Fibroblast of mammary gland (primary cell): ENCODE measurements around the gene DSG2.

Experiments
- DNase-seq: peaks from one replicate; pipeline ENCODE4 v3.0.0-alpha.2; 2010; ENCODE audit warnings: low read depth
- H3K4me3 ChIP-seq: 2 replicates; pipeline ENCODE4 v1.5.1; 2011; ENCODE audit warnings: low read depth, mild to moderate bottlenecking, low read length, moderate library complexity; ENCODE audit not compliant: control insufficient read depth
- CTCF ChIP-seq: conservative IDR thresholded peaks from 2 replicates; pipeline ENCODE4 v1.5.1; 2011; ENCODE audit warnings: low read depth, low read length, inconsistent platforms; ENCODE audit not compliant: control insufficient read depth, insufficient read depth

DSG2 gene

GRCh38 chr18:31590570-31590969 is 92.6 kb downstream of the DSG2 start:
- no peak for DNase-seq
- no peak for TF ChIP-seq CTCF
- no peak overlapping the region for H3K4me3 ChIP-seq

- no peak for DNase-seq
- H3K4me3 ChIP-seq = no peak overlapping the region
- TF ChIP-seq CTCF = no peak
These were observed 93.1 kb downstream of the DSG2 start for GRCh38 chr18:31591113-31591512.

GRCh38 chr18:31591628-31592027 is 93.7 kb downstream of the DSG2 start, which contains the start of gene TTR:
TSS of gene TTR (plus strand) at chr18:31591877. CDS start at chr18:31591903, 26 bp downstream.
- TF ChIP-seq CTCF = no peak
- no peak for DNase-seq
- H3K4me3 ChIP-seq = no peak within 1 kb of the TSS

- TF ChIP-seq CTCF = no peak
- DNase-seq = no peak
- H3K4me3 ChIP-seq = no peak overlapping the region
These were observed 94.7 kb downstream of the DSG2 start for GRCh38 chr18:31592506-31593157.

- DNase-seq = no peak
- H3K4me3 ChIP-seq = no peak overlapping the region
- TF ChIP-seq CTCF = no peak
These were observed 97.3 kb downstream of the DSG2 start for GRCh38 chr18:31595121-31595771.

GRCh38 chr18:31596081-31596872 is 98.3 kb downstream of the DSG2 start:
- H3K4me3 ChIP-seq = no peak overlapping the region
- DNase-seq = peak; percentile 11
- TF ChIP-seq CTCF = no peak
